GM12873 (cell line): Measurements from ENCODE around the gene KCNG4.

Source experiments
- TF ChIP-seq, protein P1 (sequence below): IDR thresholded peaks from 2 replicates; pipeline ENCODE4 v1.5.1; 2012; ENCODE audit warnings: low read depth, mild to moderate bottlenecking, moderate library complexity, low read length, control low read depth; ENCODE audit not compliant: insufficient read depth; ENCODE audit errors: missing control alignments

Gene KCNG4

DNA sequence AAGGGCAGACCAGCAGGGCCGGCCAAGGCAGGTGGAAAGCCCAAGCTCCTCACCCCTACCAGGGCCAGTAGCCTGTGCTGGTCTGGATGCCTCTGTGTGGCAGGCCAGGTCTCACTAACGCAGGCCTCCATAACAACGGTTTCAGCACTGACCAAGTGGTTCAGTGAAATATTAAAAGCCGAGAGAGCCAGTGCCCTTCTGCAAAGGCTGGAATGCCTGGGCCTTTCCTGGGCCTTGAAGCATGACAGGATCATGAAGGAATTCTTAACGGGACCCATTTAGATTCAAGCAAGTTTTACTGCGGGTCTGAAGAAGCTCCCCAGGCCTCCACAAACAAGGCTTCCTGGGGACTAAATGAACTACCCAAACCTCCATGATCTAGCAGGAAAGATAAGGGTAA is 32.6 kb downstream of the KCNG4 start:
- TF ChIP-seq, protein P1, sequence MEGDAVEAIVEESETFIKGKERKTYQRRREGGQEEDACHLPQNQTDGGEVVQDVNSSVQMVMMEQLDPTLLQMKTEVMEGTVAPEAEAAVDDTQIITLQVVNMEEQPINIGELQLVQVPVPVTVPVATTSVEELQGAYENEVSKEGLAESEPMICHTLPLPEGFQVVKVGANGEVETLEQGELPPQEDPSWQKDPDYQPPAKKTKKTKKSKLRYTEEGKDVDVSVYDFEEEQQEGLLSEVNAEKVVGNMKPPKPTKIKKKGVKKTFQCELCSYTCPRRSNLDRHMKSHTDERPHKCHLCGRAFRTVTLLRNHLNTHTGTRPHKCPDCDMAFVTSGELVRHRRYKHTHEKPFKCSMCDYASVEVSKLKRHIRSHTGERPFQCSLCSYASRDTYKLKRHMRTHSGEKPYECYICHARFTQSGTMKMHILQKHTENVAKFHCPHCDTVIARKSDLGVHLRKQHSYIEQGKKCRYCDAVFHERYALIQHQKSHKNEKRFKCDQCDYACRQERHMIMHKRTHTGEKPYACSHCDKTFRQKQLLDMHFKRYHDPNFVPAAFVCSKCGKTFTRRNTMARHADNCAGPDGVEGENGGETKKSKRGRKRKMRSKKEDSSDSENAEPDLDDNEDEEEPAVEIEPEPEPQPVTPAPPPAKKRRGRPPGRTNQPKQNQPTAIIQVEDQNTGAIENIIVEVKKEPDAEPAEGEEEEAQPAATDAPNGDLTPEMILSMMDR = no peak

DNA sequence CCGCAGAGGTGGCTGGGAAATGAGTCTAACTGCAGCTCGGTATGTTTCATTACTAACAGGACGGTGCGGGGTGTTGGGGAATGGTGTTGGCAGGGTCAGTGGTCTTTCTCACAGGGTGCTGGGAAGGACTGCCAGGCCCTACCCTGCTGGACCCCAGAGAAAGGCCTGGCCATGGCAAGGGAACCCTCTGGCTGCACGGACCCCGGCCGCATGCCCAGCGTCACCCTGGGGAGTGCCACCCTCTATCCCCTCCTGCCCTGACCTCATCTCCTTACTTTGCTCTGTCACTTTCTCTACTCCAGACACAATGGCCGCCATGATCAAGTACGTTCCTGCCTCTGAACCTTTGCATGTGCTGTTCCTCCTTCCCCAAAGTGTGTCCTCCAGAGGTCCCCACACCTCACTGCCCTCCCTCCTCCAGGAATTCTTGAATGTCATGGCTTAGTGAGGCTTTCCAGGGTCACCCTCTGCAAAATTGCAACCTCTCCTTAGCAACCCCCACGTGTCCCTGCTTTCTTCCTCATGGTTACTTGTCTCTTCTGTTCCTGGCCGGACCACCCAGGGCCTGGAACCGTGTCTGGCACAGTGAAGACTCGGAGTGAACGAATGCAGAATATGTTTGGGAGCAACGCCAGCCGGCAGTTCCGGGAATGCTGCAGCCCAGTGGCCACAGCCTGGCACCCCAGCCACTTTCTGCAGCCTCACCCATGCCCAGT is 33.7 kb downstream of the KCNG4 start:
- TF ChIP-seq, protein P1 = no peak

DNA sequence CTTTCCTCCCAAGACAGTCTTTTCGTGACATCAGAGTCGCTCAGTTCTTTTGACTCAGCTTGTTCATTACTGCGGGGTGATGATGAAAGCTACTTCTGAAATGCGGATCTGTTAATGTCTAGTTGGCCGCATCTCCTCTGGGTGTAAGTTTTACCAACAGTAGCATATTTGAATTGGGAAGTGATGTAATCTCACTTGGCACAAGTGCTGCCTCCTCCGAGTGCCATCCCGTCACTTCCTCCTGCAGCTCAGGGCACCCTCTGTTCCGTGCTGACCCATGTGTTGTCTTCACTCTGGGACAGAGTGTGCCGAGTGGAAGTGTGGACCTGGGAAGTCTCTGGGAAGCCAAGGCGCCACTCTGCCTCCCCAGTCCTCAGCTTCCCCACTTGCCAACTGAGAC is 40.0 kb downstream of the KCNG4 start:
- TF ChIP-seq, protein P1 = no peak

DNA sequence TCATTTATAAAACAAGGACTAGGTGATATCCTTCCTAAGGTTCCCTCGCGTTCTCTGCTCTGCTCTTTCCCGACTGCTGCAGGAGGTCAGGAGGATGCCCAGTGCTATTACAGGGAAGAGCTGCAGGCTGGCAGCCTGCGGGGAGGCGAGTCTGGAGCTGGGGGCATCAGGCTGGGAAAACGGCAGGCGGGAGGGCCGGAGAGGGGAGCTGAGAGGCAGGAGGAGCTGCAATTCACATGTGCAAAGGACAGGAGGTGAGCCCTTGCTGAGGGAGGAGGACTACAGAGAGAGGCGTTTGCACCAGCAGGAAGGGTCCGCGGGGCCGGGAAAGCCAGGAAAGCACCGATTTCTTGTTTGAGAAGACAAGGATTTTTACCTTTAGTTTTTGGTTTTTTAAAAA is 40.7 kb downstream of the KCNG4 start:
- TF ChIP-seq, protein P1 = no peak

DNA sequence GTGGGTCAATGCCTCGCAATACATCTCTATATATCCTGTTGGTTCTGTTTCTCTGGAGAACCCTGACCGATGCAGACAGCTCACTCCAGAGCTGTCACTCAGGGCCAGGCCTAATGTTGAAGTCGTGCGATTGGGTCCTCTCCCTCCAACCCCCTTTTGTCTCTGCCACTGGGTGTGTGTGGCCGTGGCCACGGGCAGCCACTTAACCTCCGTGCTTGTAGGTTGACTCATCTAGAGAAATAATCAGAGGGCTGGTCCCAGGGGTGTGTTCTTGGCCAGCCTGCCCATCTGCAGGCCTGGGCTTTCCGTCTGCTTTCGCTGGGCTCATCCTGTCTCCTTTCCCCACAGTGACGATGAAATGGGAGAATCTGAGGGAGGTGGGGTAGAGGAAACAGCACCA is 41.4 kb downstream of the KCNG4 start:
- TF ChIP-seq, protein P1 = no peak

DNA sequence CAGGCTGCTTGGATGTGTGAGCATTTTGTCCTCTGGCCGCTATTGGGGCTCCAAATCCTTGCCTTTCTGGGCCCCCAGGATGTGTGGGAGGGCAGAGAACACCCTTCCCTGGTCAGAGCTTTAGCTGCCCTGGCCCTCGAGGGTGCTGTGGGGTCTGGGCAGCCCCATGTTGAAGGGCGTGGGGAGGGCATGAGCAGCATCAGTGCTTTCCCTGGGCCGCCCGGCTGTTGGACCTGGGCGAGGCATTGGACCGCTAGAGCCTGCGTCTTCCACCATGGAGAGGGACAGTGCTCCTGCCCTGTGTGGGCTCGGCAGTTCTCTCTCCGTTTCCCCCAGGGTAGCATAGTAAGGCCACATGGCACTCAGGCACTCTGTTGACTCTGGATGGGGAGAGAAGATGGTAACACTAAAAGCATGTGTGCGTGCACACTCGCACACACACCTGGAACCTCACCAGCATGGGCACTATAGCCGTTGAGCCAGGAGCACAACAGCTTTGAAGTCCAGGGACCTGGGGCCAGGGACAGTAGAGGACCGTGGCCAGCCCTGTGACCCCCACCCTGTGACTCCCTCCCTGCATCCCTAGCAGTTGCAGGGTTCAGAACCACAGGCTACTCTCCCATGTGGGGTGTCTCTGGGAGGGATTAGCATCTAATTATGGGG is 42.2 kb downstream of the KCNG4 start:
- TF ChIP-seq, protein P1 = no peak

DNA sequence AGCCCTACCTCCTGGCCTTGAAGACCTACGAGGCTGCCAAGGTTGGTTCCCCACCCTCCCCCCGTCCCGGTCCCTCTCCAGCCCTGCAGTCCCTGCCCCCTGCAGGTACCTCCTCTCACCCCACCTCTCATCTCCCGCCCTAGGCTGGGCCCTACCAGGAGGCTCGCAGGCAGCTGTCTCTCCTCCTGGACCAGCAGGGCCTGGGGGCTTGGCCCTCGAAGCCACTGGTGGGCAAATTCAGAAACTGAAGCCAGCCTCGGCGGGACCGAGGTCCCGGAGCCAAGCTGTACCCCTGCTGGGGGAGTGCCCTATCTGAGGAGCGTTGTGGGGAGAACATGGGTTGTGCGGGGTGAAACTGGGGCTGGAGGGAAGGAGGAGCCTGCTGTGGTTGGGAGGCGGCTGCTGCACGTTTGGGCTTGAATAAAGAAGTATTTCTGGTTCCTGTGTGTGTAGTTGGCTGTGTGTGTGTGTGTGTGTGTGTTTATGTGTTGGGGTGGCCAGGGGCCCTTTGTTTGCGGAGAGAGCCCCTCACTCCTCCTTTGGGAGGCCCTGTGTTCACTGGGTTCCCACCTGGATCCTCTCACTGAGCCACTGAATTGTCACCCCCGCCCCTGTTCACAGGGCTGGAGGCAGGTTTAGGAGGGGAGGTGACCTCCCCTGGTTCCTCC is 43.0 kb downstream of the KCNG4 start:
- TF ChIP-seq, protein P1 = no peak
